ENCODE data around the gene RALGPS1. TPM values are rescaled to one million over a fixed set of nuclear protein-coding genes. Genes with fewer than 3 reads are reported as not detected.
A peak's percentile ranks its signal among the peaks of the same experiment; 100 is the strongest.

Gene RALGPS1
- total and polyA plus RNA-seq, 2 of the 13 experiments (the other 11 are each of a cell fraction or from before 2014, with no cell fraction given) = 3.7 to 6.5 TPM

DNA sequence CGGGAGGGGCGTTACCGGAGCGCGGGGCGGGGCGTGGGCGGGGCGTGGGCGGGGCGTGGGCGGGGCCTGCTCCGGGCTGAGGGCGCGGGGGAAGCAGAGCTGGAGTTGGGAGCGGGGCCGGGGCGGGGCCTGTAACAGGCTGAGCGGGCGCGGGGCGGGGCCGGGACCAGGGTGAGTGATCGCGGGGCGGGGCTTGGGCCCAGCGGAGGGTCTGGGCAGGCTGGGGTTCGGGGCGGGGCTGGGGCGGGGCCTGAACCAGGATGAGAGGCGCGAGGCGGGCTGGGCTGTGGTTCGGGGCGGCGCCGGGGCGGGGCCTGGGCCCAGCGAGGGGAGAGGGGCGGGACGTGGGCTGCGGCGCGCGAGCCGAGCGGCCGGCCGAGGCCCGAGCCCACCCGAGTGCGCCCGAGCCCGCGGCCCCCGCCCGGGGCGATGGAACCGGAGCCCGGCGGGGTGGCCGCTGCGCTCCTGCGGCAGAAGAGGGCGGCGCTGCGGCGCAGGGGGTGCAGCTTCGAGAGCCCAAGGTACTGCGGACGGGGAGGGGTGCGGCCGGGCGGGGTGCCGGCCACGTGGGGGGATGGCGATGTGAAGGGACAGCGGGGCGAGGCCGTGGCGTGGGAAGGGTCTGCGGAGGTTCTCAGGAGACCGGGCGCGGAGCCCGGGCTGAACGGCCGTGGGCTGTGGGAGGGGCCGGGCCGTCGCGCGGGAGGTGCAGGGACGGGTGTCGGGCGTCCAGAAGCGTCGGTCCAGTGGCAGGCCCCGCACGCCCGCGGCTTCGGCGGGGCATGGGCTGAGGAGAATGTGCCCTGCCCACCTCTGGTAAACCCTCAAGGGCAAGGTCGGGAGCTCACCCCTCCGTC, 310.5 kb downstream of the RALGPS1 start (continued):
- TF ChIP-seq ZNF318 (CRISPR knock-in tag; IDR thresholded peaks at IDR 0.05) = no peak
- no peak for TF ChIP-seq RARG (CRISPR knock-in tag; IDR thresholded peaks at IDR 0.05; ENCODE audit: low read depth)
- no peak for TF ChIP-seq ZNF3 (CRISPR knock-in tag; IDR thresholded peaks at IDR 0.05)
- no peak for TF ChIP-seq JDP2 (CRISPR knock-in tag; IDR thresholded peaks at IDR 0.05; ENCODE audit: borderline replicate concordance)
- TF ChIP-seq, protein P1, sequence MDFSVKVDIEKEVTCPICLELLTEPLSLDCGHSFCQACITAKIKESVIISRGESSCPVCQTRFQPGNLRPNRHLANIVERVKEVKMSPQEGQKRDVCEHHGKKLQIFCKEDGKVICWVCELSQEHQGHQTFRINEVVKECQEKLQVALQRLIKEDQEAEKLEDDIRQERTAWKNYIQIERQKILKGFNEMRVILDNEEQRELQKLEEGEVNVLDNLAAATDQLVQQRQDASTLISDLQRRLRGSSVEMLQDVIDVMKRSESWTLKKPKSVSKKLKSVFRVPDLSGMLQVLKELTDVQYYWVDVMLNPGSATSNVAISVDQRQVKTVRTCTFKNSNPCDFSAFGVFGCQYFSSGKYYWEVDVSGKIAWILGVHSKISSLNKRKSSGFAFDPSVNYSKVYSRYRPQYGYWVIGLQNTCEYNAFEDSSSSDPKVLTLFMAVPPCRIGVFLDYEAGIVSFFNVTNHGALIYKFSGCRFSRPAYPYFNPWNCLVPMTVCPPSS (IDR thresholded peaks at IDR 0.05) = no peak
- TF ChIP-seq ZNF891 (CRISPR knock-in tag; IDR thresholded peaks at IDR 0.05) = 0 out of 2 replicates have a peak, but pooled peaks have one; percentile 23
- TF ChIP-seq CEBPG (CRISPR knock-in tag; IDR thresholded peaks at IDR 0.05) = no peak
- no peak for TF ChIP-seq PRDM10 (CRISPR knock-in tag; IDR thresholded peaks at IDR 0.05; ENCODE audit: low read depth)
- TF ChIP-seq, protein P2, sequence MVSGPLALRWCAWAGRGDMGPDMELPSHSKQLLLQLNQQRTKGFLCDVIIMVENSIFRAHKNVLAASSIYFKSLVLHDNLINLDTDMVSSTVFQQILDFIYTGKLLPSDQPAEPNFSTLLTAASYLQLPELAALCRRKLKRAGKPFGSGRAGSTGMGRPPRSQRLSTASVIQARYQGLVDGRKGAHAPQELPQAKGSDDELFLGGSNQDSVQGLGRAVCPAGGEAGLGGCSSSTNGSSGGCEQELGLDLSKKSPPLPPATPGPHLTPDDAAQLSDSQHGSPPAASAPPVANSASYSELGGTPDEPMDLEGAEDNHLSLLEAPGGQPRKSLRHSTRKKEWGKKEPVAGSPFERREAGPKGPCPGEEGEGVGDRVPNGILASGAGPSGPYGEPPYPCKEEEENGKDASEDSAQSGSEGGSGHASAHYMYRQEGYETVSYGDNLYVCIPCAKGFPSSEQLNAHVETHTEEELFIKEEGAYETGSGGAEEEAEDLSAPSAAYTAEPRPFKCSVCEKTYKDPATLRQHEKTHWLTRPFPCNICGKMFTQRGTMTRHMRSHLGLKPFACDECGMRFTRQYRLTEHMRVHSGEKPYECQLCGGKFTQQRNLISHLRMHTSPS (CRISPR knock-in tag; IDR thresholded peaks at IDR 0.05; ENCODE audit: low read depth) = no peak
- no peak for TF ChIP-seq RFXAP (CRISPR knock-in tag; IDR thresholded peaks at IDR 0.05; ENCODE audit: borderline replicate concordance)
- TF ChIP-seq THRA (CRISPR knock-in tag; IDR thresholded peaks at IDR 0.05; ENCODE audit: borderline replicate concordance) = no peak

All from HepG2 (cell line).